Karpas-422 (cell line): ENCODE data around the gene NHEJ1. TPM values are rescaled to one million over a fixed set of nuclear protein-coding genes. Genes with fewer than 3 reads are reported as not detected.

Source experiments
- DNase-seq: peaks from one replicate; pipeline ENCODE4 v3.0.0-alpha.2; 2015
- H2AFZ ChIP-seq: fragments of 200-600 bp; sonication (generic); 2 replicates; pipeline ENCODE4 v1.6.1; 2014; ENCODE audit warnings: antibody characterized with exemption, low read length, mixed read lengths
- H3K27ac ChIP-seq: fragments of 200-600 bp; sonication (generic); 2 replicates; pipeline ENCODE4 v1.5.1; 2014; ENCODE audit warnings: mild to moderate bottlenecking, low read length, moderate library complexity
- H3K27me3 ChIP-seq: fragments of 200-600 bp; sonication (generic); 2 replicates; pipeline ENCODE4 v1.6.1; 2014; ENCODE audit warnings: low read length, mixed read lengths
- H3K36me3 ChIP-seq: fragments of 200-600 bp; sonication (generic); 2 replicates; pipeline ENCODE4 v1.6.1; 2014; ENCODE audit warnings: low read length, mixed read lengths; ENCODE audit not compliant: insufficient read depth
- H3K4me1 ChIP-seq: fragments of 200-600 bp; sonication (generic); 2 replicates; pipeline ENCODE4 v1.6.1; 2014; ENCODE audit warnings: mild to moderate bottlenecking, low read length, mixed read lengths
- H3K4me2 ChIP-seq: fragments of 200-600 bp; sonication (generic); 2 replicates; pipeline ENCODE4 v1.6.1; 2014; ENCODE audit warnings: low read length, low read depth, mild to moderate bottlenecking; ENCODE audit not compliant: poor library complexity, severe bottlenecking
- H3K4me3 ChIP-seq: fragments of 200-600 bp; sonication (generic); 2 replicates; pipeline ENCODE4 v1.5.1; 2014; ENCODE audit warnings: mild to moderate bottlenecking, antibody characterized with exemption, low read length, mixed read lengths
- H3K79me2 ChIP-seq: fragments of 200-600 bp; sonication (generic); 2 replicates; pipeline ENCODE4 v1.6.1; 2014; ENCODE audit warnings: mild to moderate bottlenecking, low read length, mixed read lengths
- H3K9ac ChIP-seq: fragments of 200-600 bp; sonication (generic); 2 replicates; pipeline ENCODE4 v1.6.0; 2014; ENCODE audit warnings: low read length
- H3K9me2 ChIP-seq: fragments of 200-600 bp; sonication (generic), shearing (Covaris generic); replicated peaks from 2 replicates; pipeline ENCODE4 v1.6.0; 2014; ENCODE audit warnings: mild to moderate bottlenecking, low read length, moderate library complexity; ENCODE audit not compliant: insufficient read depth
- H3K9me3 ChIP-seq: fragments of 300-700, 200-600 bp; sonication (generic); 2 replicates; pipeline ENCODE4 v1.6.1; 2014; ENCODE audit warnings: low read length, mixed read lengths
- H4K20me1 ChIP-seq: fragments of 200-600 bp; sonication (generic); 2 replicates; pipeline ENCODE4 v1.6.1; 2014; ENCODE audit warnings: mild to moderate bottlenecking, antibody characterized with exemption, low read length, low read depth; ENCODE audit not compliant: insufficient read depth
- total RNA-seq: library from RNA; depleted of rRNA; stranded (reverse); fragments of >200 nt; shearing (Covaris generic); gene quantifications from 2 replicates; pipeline ENCODE4 v1.2.3, GENCODE V29; 2014; ENCODE audit warnings: low replicate concordance

NHEJ1 gene
- total RNA-seq, 1 experiment from 2014 or later = 21.5 TPM

DNA sequence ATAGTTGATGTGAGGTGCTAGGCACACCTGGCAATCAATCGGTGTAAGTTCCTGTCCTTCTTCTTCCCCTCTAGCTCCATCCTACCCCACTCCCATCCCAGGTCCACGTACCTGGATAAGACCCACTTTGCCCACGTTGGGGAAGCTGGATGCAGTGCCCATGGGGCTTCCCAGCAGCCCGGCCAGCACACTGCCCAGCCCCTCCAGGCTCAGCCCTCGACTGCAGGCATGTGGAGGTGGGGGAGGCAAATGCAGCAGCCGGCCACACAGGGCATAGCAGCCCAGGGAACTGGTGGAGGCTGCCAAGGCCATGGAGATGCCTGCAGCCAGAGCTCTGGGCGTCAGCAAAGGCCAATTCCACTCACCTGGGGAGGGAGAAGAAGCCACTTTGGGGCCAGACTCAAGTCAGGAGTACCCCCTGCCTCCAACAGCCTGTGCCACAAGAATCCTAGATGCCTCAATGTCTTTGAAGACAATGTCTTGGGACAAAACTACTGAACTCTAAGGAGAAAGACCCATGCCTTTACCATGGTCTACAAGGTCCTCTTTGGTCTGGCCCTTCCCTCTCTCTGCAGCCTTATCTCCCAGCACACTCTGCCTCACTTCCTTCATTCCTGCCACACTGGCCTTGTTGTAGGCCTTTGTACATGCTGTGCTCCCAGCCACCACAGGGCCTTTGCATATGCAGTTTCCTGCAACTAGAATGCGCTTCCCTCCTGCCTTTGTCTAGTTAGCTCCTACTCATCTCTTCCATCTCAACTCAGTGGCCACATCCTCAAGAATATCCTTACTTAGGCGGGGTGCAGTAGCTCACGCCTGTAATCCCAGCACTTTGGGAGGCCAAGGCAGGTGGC lies 4.7 kb upstream of the NHEJ1 start:
- Histone ChIP-seq H3K4me2 (no peak overlapping the region), H3K4me1 (peaks cover 12% of the 10 kb centered on the region), H2AFZ (no peak overlapping the region), H3K27me3 (no peaks in the 10 kb centered on the region), H3K79me2 (no peaks in the 10 kb centered on the region), H3K4me3 (no peak overlapping the region), H3K9me2 (no peaks in the 10 kb centered on the region), H4K20me1 (no peaks in the 10 kb centered on the region), H3K9me3 (no peaks in the 10 kb centered on the region), H3K36me3 (0 out of 2 replicates have a peak, but pooled peaks cover 4% of the 10 kb centered on the region), H3K27ac (no peak overlapping the region), H3K9ac (no peak overlapping the region)
- peak; percentile 37 for DNase-seq

DNA sequence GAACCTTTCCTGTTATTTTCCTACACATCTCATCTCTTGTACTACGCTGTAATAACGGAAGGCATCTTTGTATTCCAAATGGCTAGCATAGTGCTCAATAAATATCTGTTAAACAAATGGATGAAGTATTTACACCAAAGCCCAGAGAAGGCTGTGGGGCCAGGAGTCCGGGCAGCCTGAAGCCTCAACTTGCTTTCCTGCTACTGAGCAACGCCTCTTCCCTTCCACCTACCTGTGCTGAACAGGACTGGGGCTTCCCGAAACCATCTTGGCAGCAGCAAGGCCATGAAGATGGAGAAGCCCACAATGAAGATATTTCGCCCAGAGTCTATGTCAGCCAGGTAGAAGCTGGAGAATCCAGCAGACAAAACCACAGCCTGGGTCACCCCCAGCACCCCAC lies 2.5 kb upstream of the NHEJ1 start:
- Histone ChIP-seq H3K9me2 (no peaks in the 10 kb centered on the region), H3K27me3 (no peaks in the 10 kb centered on the region), H3K4me1 (peaks cover 20% of the 10 kb centered on the region), H3K27ac (no peak overlapping the region), H3K9me3 (no peaks in the 10 kb centered on the region), H3K4me2 (no peak overlapping the region), H2AFZ (no peak overlapping the region), H4K20me1 (no peaks in the 10 kb centered on the region), H3K36me3 (0 out of 2 replicates have a peak, but pooled peaks cover 4% of the 10 kb centered on the region), H3K79me2 (no peaks in the 10 kb centered on the region; the same call in 1 of the 2 replicates), H3K4me3 (no peak overlapping the region), H3K9ac (no peak overlapping the region)
- no peak for DNase-seq

DNA sequence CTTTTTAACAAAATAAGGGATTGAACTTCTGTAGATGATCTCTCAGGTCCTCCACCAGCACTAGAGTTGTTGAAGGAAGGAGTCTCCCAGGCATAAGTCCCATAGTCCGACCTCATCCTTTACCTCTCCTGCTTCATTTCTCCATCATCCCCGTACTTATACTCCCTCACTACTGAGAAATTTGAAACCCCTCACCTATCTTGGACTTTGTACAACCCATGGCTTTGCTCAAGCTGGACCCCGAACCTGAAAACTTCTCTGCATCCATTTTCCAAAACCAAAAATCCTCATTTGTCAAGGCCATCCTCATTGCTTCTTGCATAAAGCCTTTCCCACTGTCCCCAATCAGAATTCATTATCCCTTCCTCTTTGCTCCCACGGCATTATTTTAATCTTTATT lies 482 bp upstream of the NHEJ1 start:
- H3K36me3 ChIP-seq = no peaks in the 10 kb centered on the region
- no peaks in the 10 kb centered on the region for H4K20me1 ChIP-seq
- DNase-seq = no peak
- no peaks in the 10 kb centered on the region for H3K9me3 ChIP-seq
- H3K9ac ChIP-seq = peak overlapping the region; percentile 82
- H3K9me2 ChIP-seq = no peaks in the 10 kb centered on the region
- 0 out of 2 replicates have a peak overlapping the region, but pooled peaks have one; percentile 83 for H2AFZ ChIP-seq
- H3K27me3 ChIP-seq = no peaks in the 10 kb centered on the region
- peak overlapping the region; percentile 99 for H3K4me2 ChIP-seq
- H3K4me1 ChIP-seq = peaks cover 20% of the 10 kb centered on the region
- H3K27ac ChIP-seq = no peak overlapping the region
- no peaks in the 10 kb centered on the region; the same call in 1 of the 2 replicates for H3K79me2 ChIP-seq
- H3K4me3 ChIP-seq = peak overlapping the region; percentile 84

DNA sequence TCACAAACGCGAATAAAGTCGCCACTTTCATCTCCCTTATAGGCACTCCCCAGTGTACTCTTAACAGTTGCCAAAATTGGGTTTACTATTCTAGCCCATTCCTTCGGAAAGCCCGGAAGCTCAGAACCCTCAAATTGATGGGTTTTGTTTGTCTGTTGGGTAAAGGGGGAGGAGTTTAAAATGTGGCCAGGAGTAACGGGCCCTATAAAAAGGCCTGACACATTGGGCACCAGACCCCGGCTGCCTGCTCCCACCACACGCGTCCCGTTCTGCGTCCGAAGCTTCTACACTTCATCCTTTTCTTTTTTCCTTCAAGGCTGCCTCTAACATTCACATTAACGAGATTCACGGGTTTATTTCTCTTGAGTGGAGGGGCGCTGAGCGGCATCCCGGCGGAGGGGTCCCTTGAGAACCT lies 837 bp downstream of the NHEJ1 start:
- Histone ChIP-seq H3K27ac (no peak overlapping the region; the same call in 1 of the 2 replicates), H2AFZ (peak overlapping the region; percentile 93), H3K79me2 (no peaks in the 10 kb centered on the region; the same call in 1 of the 2 replicates), H3K9me3 (no peaks in the 10 kb centered on the region), H3K27me3 (no peaks in the 10 kb centered on the region), H3K4me1 (peaks cover 20% of the 10 kb centered on the region), H3K4me2 (peak overlapping the region; percentile 99), H3K4me3 (peak overlapping the region; percentile 84), H4K20me1 (no peaks in the 10 kb centered on the region), H3K9me2 (no peaks in the 10 kb centered on the region), H3K36me3 (no peaks in the 10 kb centered on the region), H3K9ac (peak overlapping the region; percentile 82)
- no peak for DNase-seq

DNA sequence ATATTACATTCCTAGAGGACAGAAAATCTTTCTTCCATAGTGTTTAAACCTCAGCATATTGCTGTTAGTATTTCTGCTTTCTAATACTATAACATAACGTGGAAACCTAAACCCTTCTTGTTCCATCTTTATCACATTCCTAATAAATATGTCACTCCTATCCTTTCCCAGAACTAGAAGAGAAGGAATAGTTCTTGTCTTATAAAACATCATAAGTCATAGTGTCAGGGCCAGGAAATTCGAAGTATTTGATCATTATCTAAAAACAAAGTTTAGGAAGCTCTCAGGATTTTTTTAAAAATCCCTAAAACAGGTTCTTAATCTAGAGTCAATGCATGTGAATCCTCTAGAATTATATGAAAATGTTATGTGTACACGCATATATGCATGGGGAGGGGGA lies 2.0 kb downstream of the NHEJ1 start:
- Histone ChIP-seq H3K27me3 (no peaks in the 10 kb centered on the region), H3K4me3 (no peak overlapping the region), H3K36me3 (no peaks in the 10 kb centered on the region; the same call in 1 of the 2 replicates), H3K27ac (no peak overlapping the region), H3K4me1 (peaks cover 20% of the 10 kb centered on the region), H3K9me2 (no peaks in the 10 kb centered on the region), H3K4me2 (no peak overlapping the region), H2AFZ (no peak overlapping the region; the same call in 1 of the 2 replicates), H3K79me2 (no peaks in the 10 kb centered on the region; the same call in 1 of the 2 replicates), H4K20me1 (no peaks in the 10 kb centered on the region), H3K9me3 (no peaks in the 10 kb centered on the region), H3K9ac (no peak overlapping the region)
- DNase-seq = no peak

DNA sequence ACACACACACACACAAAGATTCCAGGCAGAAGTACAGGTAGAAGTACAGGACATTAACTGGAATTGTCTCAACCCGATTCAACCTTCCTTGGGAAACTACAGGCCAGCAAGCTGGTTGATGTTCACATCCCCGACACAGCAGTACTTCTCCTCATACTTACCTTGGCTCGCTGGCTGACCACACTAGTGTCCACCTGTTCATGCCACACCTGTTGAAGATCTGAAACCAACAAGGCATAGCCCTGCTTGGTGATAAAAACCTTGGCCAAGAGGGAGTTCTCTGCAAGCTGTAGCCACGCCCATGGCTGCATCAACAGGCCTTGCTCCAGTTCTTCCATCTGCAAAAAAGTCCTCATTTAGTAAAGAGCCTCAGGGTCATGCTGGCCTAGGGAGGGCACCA lies 2.6 kb downstream of the NHEJ1 start:
- Histone ChIP-seq H4K20me1 (no peaks in the 10 kb centered on the region), H3K27ac (no peak overlapping the region), H3K36me3 (peaks cover 3% of the 10 kb centered on the region; the same call in 1 of the 2 replicates), H3K79me2 (no peaks in the 10 kb centered on the region; the same call in 1 of the 2 replicates), H3K9me2 (no peaks in the 10 kb centered on the region), H3K4me1 (peaks cover 20% of the 10 kb centered on the region), H3K9ac (no peak overlapping the region), H2AFZ (no peak overlapping the region), H3K9me3 (no peaks in the 10 kb centered on the region), H3K4me2 (no peak overlapping the region), H3K27me3 (no peaks in the 10 kb centered on the region), H3K4me3 (no peak overlapping the region)
- DNase-seq = no peak

DNA sequence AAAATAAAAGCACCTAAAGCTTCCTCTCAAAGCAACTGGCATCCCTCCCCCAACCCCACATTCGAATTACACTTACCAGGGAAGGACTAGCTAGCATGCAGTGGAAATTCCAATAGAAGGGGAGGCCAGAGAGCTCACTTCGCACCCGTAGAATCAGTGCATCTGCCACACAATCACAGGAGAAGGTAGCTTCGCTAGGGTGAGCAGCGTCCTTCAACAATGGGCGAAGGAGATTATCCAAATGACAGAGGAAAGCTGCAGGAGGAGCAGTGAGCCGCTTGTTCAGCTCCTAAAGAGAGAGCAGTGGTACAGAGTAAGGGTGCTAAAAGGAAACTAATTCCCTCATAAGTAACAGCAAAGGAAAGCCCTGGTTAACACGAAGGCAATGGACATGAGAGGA lies 3.2 kb downstream of the NHEJ1 start:
- peaks cover 4% of the 10 kb centered on the region; the same call in 1 of the 2 replicates for H3K36me3 ChIP-seq
- no peak overlapping the region for H3K27ac ChIP-seq
- no peak overlapping the region for H2AFZ ChIP-seq
- DNase-seq = no peak
- no peaks in the 10 kb centered on the region for H4K20me1 ChIP-seq
- H3K9me2 ChIP-seq = no peaks in the 10 kb centered on the region
- H3K9ac ChIP-seq = no peak overlapping the region
- H3K4me1 ChIP-seq = peaks cover 20% of the 10 kb centered on the region
- H3K27me3 ChIP-seq = no peaks in the 10 kb centered on the region
- no peaks in the 10 kb centered on the region for H3K9me3 ChIP-seq
- H3K4me3 ChIP-seq = no peak overlapping the region
- H3K4me2 ChIP-seq = no peak overlapping the region
- no peaks in the 10 kb centered on the region; the same call in 1 of the 2 replicates for H3K79me2 ChIP-seq

DNA sequence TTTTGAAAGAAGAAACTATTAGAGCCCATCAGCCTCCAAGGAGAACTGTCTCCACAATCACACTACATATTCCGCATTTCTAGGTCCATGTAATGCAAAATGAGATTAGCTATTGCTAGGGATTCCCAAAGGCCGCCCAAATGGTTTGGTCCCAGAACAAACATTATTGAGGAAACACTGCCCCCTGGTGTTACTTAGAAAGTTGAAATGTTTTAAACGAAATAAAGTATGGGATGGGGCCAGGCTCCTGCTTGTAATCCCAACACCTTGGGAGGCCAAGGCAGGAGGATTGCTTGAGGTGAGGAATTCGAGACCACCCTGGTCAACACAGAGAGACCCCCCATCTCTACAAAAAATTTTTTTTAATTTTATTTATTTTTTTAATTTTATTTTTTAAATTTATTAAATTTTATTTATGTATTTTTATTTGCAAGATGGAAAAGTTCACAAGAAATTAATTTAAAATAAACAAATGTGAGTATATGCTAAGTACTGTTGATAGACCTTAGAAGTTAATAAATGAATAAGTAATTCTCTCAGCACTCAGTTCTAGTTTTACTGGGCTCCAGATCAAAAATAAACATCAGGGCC lies 5.5 kb downstream of the NHEJ1 start:
- Histone ChIP-seq H3K9ac (no peak overlapping the region), H3K27me3 (no peaks in the 10 kb centered on the region), H3K9me3 (no peaks in the 10 kb centered on the region), H3K4me3 (no peak overlapping the region), H3K79me2 (no peaks in the 10 kb centered on the region; the same call in 1 of the 2 replicates), H3K36me3 (peaks cover 4% of the 10 kb centered on the region; the same call in 1 of the 2 replicates), H4K20me1 (no peaks in the 10 kb centered on the region), H3K27ac (no peak overlapping the region), H2AFZ (no peak overlapping the region), H3K9me2 (no peaks in the 10 kb centered on the region), H3K4me2 (no peak overlapping the region), H3K4me1 (peaks cover 8% of the 10 kb centered on the region)
- DNase-seq = peak; percentile 90
